ENCODE measurements around the gene NHS. TPM values are rescaled to one million over a fixed set of nuclear protein-coding genes. Genes with fewer than 3 reads are reported as not detected.

Gene NHS
- total RNA-seq, 1 experiment from 2014 or later, result 5.7 TPM

- RAD21 ChIA-PET (ENCODE audit: low non-redundant PET in 1 of 2, low total read pairs in 2 of 2, uncharacterized antibody in 2 of 2, unreplicated experiment in 2 of 2), result no interaction called here
These were observed 40.3 kb downstream of the NHS start for GRCh38 chrX:17415242-17415810.

More at GRCh38 chrX:17415242-17415810, 40.3 kb downstream of the NHS start:
- intact Hi-C loops (cut with micrococcal nuclease), result no loop called here
- H3K36me3 ChIP-seq (ENCODE audit: control insufficient read depth in 1 of 2, insufficient read depth in 2 of 2, low read length in 2 of 2), result no peaks in the 10 kb centered on the region
- H2AFZ ChIP-seq (ENCODE audit: low read depth, low read length, poor library complexity, severe bottlenecking), result no peak overlapping the region
- BruUV-seq (replicated peaks), result no TSS peak
- no peak overlapping the region for H3K9ac ChIP-seq (ENCODE audit: low read length)
- POLR2A ChIA-PET, result no interaction called here
- CTCF ChIA-PET, result no interaction called here
- H3K4me1 ChIP-seq (ENCODE audit: control insufficient read depth in 1 of 2, insufficient read depth in 2 of 2, low read length in 2 of 2), result peaks cover 26 to 59% of the 10 kb centered on the region in 2 experiments
- ATAC-seq (no peak), DNase-seq (ENCODE audit: low read depth, low spot score) (no peak)
- no peaks in the 10 kb centered on the region for H3K9me2 ChIP-seq (ENCODE audit: insufficient read depth)
- TF ChIP-seq JUND (IDR thresholded peaks at IDR 0.05) (no peak), SRF (IDR thresholded peaks at IDR 0.05; ENCODE audit: low read depth) (no peak), FOSL1 (IDR thresholded peaks at IDR 0.05; ENCODE audit: low read depth) (no peak), TCF7L2 (IDR thresholded peaks at IDR 0.05; ENCODE audit: borderline replicate concordance, extremely low read depth, insufficient read depth, insufficient read length) (no peak), SP1 (IDR thresholded peaks at IDR 0.05; ENCODE audit: low read depth) (no peak), RAD21 (IDR thresholded peaks at IDR 0.05; ENCODE audit: low read depth) (no peak), ATF3 (IDR thresholded peaks at IDR 0.05) (no peak), REST (IDR thresholded peaks at IDR 0.05; ENCODE audit: low read depth) (no peak), YY1 (IDR thresholded peaks at IDR 0.05; ENCODE audit: extremely low read depth, insufficient replicate concordance, low read depth, low read length) (no peak), CBX3 (IDR thresholded peaks at IDR 0.05; ENCODE audit: low read depth) (no peak), ZFX (IDR thresholded peaks at IDR 0.05) (no peak), CTCF (IDR thresholded peaks at IDR 0.05 in 2 of 3, conservative IDR thresholded peaks at IDR 0.05 in 1 of 3; ENCODE audit: borderline replicate concordance in 1 of 3, insufficient read depth in 1 of 3, low read depth in 2 of 3, low read length in 2 of 3) (no peak), SIN3A (IDR thresholded peaks at IDR 0.05; ENCODE audit: low read depth) (no peak), ZNF274 (IDR thresholded peaks at IDR 0.05; ENCODE audit: low read depth, low read length) (no peak), MAX (IDR thresholded peaks at IDR 0.05) (no peak), POLR2A (IDR thresholded peaks at IDR 0.05; ENCODE audit: borderline replicate concordance, extremely low read depth, insufficient read depth, insufficient read length) (no peak), EZH2phosphoT487 (IDR thresholded peaks at IDR 0.05; ENCODE audit: borderline replicate concordance) (no peak)
- no peaks in the 10 kb centered on the region for H3K27me3 ChIP-seq (ENCODE audit: insufficient read depth, low read length)
- H3K9me3 ChIP-seq (ENCODE audit: control insufficient read depth in 1 of 2, insufficient read depth in 1 of 2, low read depth in 1 of 2, low read length in 2 of 2), result no peaks in the 10 kb centered on the region
- H3K27ac ChIP-seq (ENCODE audit: low read depth, low read length), result no peak overlapping the region
- H3K4me2 ChIP-seq (ENCODE audit: low read length), result peak overlapping the region; percentile 84
- no peak overlapping the region for H3K4me3 ChIP-seq (replicated peaks in 1 of 2; ENCODE audit: low read depth in 1 of 2, low read length in 2 of 2)
- no peaks in the 10 kb centered on the region for H3K79me2 ChIP-seq (ENCODE audit: insufficient read depth, low read length)
- no peaks in the 10 kb centered on the region for H4K20me1 ChIP-seq (ENCODE audit: insufficient read depth)
